Stimulated activated effector memory CD8-positive, alpha-beta T cell treated with anti-CD3 and anti-CD28 coated beads, Interleukin-12 subunit alpha, Interleukin-12 subunit beta, amount 100 ng/mL, for 72 hours (primary cell): ENCODE measurements around the gene ATXN7L1.
A peak's percentile ranks its signal among the peaks of the same experiment; 100 is the strongest.

ENCODE experiments used
- ATAC-seq: fragments of 150-1000 bp; cut with Tn5 transposase; 2 replicates; pipeline ENCODE4 v1.10.0; 2021
- DNase-seq, 2 donors: peaks; one replicate each; pipeline ENCODE4 v3.0.0; 2021 to 2022; ENCODE audit warnings: low spot score in 2 of 2
- H3K27ac Mint-ChIP-seq: one replicate; pipeline ENCODE4 v1.8.0; 2022; ENCODE audit warnings: mild to moderate bottlenecking, mixed read lengths
- H3K36me3 Mint-ChIP-seq: one replicate; pipeline ENCODE4 v1.8.0; 2022; ENCODE audit warnings: mild to moderate bottlenecking, mixed read lengths
- H3K4me1 Mint-ChIP-seq: one replicate; pipeline ENCODE4 v1.8.0; 2022; ENCODE audit warnings: mixed read lengths
- H3K4me3 Mint-ChIP-seq: one replicate; pipeline ENCODE4 v1.8.0; 2022; ENCODE audit warnings: mild to moderate bottlenecking, mixed read lengths
- H3K9me3 Mint-ChIP-seq: one replicate; pipeline ENCODE4 v1.8.0; 2022; ENCODE audit warnings: mixed read lengths

ATXN7L1 gene

GRCh38 chr7:105877736-105878135 lies 1.3 kb upstream of the ATXN7L1 start:
- no peaks in the 10 kb centered on the region for H3K36me3 Mint-ChIP-seq
- no peaks in the 10 kb centered on the region for H3K9me3 Mint-ChIP-seq
- H3K4me3 Mint-ChIP-seq = peak overlapping the region; percentile 94
- no peak for DNase-seq
- ATAC-seq = no peak
- H3K4me1 Mint-ChIP-seq = peaks cover 39% of the 10 kb centered on the region
- H3K27ac Mint-ChIP-seq = no peak overlapping the region

GRCh38 chr7:105876964-105877601 lies 684 bp upstream of the ATXN7L1 start:
- Mint-ChIP-seq H3K4me1 (peaks cover 45% of the 10 kb centered on the region), H3K9me3 (no peaks in the 10 kb centered on the region), H3K4me3 (peak overlapping the region; percentile 94), H3K27ac (no peak overlapping the region), H3K36me3 (no peaks in the 10 kb centered on the region)
- ATAC-seq (no peak), DNase-seq (no peak)

GRCh38 chr7:105875505-105875904 lies 894 bp downstream of the ATXN7L1 start:
- peak overlapping the region; percentile 94 for H3K27ac Mint-ChIP-seq
- DNase-seq (no peak), ATAC-seq (no peak)
- H3K4me3 Mint-ChIP-seq = peak overlapping the region; percentile 94
- peaks cover 45% of the 10 kb centered on the region for H3K4me1 Mint-ChIP-seq
- no peaks in the 10 kb centered on the region for H3K9me3 Mint-ChIP-seq
- no peaks in the 10 kb centered on the region for H3K36me3 Mint-ChIP-seq

GRCh38 chr7:105874055-105874454 lies 2.3 kb downstream of the ATXN7L1 start:
- ATAC-seq = peak; percentile 63
- Mint-ChIP-seq H3K36me3 (no peaks in the 10 kb centered on the region), H3K9me3 (no peaks in the 10 kb centered on the region), H3K4me1 (peaks cover 45% of the 10 kb centered on the region), H3K4me3 (peak overlapping the region; percentile 21), H3K27ac (no peak overlapping the region)
- DNase-seq = no peak

- Mint-ChIP-seq H3K4me3 (no peak overlapping the region), H3K27ac (no peak overlapping the region), H3K36me3 (no peaks in the 10 kb centered on the region), H3K9me3 (no peaks in the 10 kb centered on the region), H3K4me1 (peaks cover 30% of the 10 kb centered on the region)
- ATAC-seq (no peak), DNase-seq (no peak)
Observed at GRCh38 chr7:105872491-105872890, 3.9 kb downstream of the ATXN7L1 start.

- Mint-ChIP-seq H3K4me3 (no peak overlapping the region), H3K9me3 (no peaks in the 10 kb centered on the region), H3K27ac (no peak overlapping the region), H3K36me3 (no peaks in the 10 kb centered on the region), H3K4me1 (peaks cover 28% of the 10 kb centered on the region)
- ATAC-seq (no peak), DNase-seq (no peak)
Observed at GRCh38 chr7:105871142-105871541, 5.3 kb downstream of the ATXN7L1 start.

- no peak overlapping the region for H3K27ac Mint-ChIP-seq
- no peaks in the 10 kb centered on the region for H3K9me3 Mint-ChIP-seq
- H3K4me3 Mint-ChIP-seq = no peak overlapping the region
- ATAC-seq = no peak
- DNase-seq = no peak
- no peaks in the 10 kb centered on the region for H3K4me1 Mint-ChIP-seq
- no peaks in the 10 kb centered on the region for H3K36me3 Mint-ChIP-seq
Observed at GRCh38 chr7:105866102-105866801, 10.1 kb downstream of the ATXN7L1 start.

- DNase-seq (no peak), ATAC-seq (no peak)
- Mint-ChIP-seq H3K9me3 (no peaks in the 10 kb centered on the region), H3K4me3 (no peak overlapping the region), H3K36me3 (no peaks in the 10 kb centered on the region), H3K27ac (no peak overlapping the region), H3K4me1 (peaks cover 5% of the 10 kb centered on the region)
Observed at GRCh38 chr7:105863876-105864275, 12.5 kb downstream of the ATXN7L1 start.

- DNase-seq (no peak), ATAC-seq (no peak)
- H3K27ac Mint-ChIP-seq = no peak overlapping the region
- H3K36me3 Mint-ChIP-seq = no peaks in the 10 kb centered on the region
- no peaks in the 10 kb centered on the region for H3K9me3 Mint-ChIP-seq
- peaks cover 13% of the 10 kb centered on the region for H3K4me1 Mint-ChIP-seq
- H3K4me3 Mint-ChIP-seq = no peak overlapping the region
Observed at GRCh38 chr7:105862770-105863169, 13.6 kb downstream of the ATXN7L1 start.

- H3K36me3 Mint-ChIP-seq = no peaks in the 10 kb centered on the region
- H3K4me1 Mint-ChIP-seq = peaks cover 18% of the 10 kb centered on the region
- ATAC-seq = no peak
- H3K4me3 Mint-ChIP-seq = no peak overlapping the region
- no peak overlapping the region for H3K27ac Mint-ChIP-seq
- no peak for DNase-seq
- no peaks in the 10 kb centered on the region for H3K9me3 Mint-ChIP-seq
Observed at GRCh38 chr7:105862276-105862675, 14.1 kb downstream of the ATXN7L1 start.

- ATAC-seq (no peak), DNase-seq (no peak)
- H3K9me3 Mint-ChIP-seq = no peaks in the 10 kb centered on the region
- H3K4me1 Mint-ChIP-seq = peaks cover 23% of the 10 kb centered on the region
- no peak overlapping the region for H3K27ac Mint-ChIP-seq
- no peaks in the 10 kb centered on the region for H3K36me3 Mint-ChIP-seq
- H3K4me3 Mint-ChIP-seq = no peak overlapping the region
Observed at GRCh38 chr7:105861224-105861623, 15.2 kb downstream of the ATXN7L1 start.

GRCh38 chr7:105860793-105861192 lies 15.6 kb downstream of the ATXN7L1 start:
- Mint-ChIP-seq H3K9me3 (no peaks in the 10 kb centered on the region), H3K4me3 (no peak overlapping the region), H3K27ac (no peak overlapping the region), H3K36me3 (no peaks in the 10 kb centered on the region), H3K4me1 (peaks cover 23% of the 10 kb centered on the region)
- no peak for DNase-seq
- no peak for ATAC-seq

GRCh38 chr7:105857009-105857952 lies 19.1 kb downstream of the ATXN7L1 start:
- Mint-ChIP-seq H3K27ac (no peak overlapping the region), H3K36me3 (no peaks in the 10 kb centered on the region), H3K4me1 (peaks cover 27% of the 10 kb centered on the region), H3K4me3 (no peak overlapping the region), H3K9me3 (no peaks in the 10 kb centered on the region)
- no peak for DNase-seq
- ATAC-seq = peak; percentile 49

GRCh38 chr7:105854498-105854897 lies 21.9 kb downstream of the ATXN7L1 start:
- H3K4me1 Mint-ChIP-seq = peaks cover 51% of the 10 kb centered on the region
- H3K27ac Mint-ChIP-seq = no peak overlapping the region
- no peaks in the 10 kb centered on the region for H3K36me3 Mint-ChIP-seq
- no peaks in the 10 kb centered on the region for H3K9me3 Mint-ChIP-seq
- ATAC-seq (no peak), DNase-seq (no peak)
- no peak overlapping the region for H3K4me3 Mint-ChIP-seq

- peaks cover 56% of the 10 kb centered on the region for H3K4me1 Mint-ChIP-seq
- no peak for ATAC-seq
- no peak overlapping the region for H3K27ac Mint-ChIP-seq
- H3K9me3 Mint-ChIP-seq = no peaks in the 10 kb centered on the region
- no peak for DNase-seq
- no peak overlapping the region for H3K4me3 Mint-ChIP-seq
- H3K36me3 Mint-ChIP-seq = no peaks in the 10 kb centered on the region
Observed at GRCh38 chr7:105853931-105854419, 22.4 kb downstream of the ATXN7L1 start.
